Measurements from ENCODE around the gene ZNF12. TPM values are rescaled to one million over a fixed set of nuclear protein-coding genes. Genes with fewer than 3 reads are reported as not detected.

The ZNF12 gene
- total RNA-seq, 2 donors from 2014 or later: 13.0 to 22.7 TPM

- H3K4me1 ChIP-seq: no peaks in the 10 kb centered on the region
- peaks cover 4 to 5% of the 10 kb centered on the region in 2 donors for H3K36me3 ChIP-seq (replicated peaks in 1 of 2; ENCODE audit: insufficient read depth in 1 of 2, low read depth in 2 of 2)
- ATAC-seq: no peak
- no peaks in the 10 kb centered on the region for H3K27me3 ChIP-seq
- no peaks in the 10 kb centered on the region for H3K9me3 ChIP-seq
- H3K4me3 ChIP-seq: no peak overlapping the region
- no peak for TF ChIP-seq CTCF (IDR thresholded peaks at IDR 0.05)
- no peak for TF ChIP-seq POLR2A (IDR thresholded peaks at IDR 0.05)
- intact Hi-C loops (cut with DNase I): no loop called here
- no peak overlapping the region for H3K27ac ChIP-seq
- DNase-seq: no peak
- 91 to 93% methylated on average over 8 to 14 of the region's 14 CpGs for WGBS, 2 donors
These were observed 59.2 kb downstream of the ZNF12 start for GRCh38 chr7:6647541-6647940.

GRCh38 chr7:6647080-6647479 lies 59.7 kb downstream of the ZNF12 start:
- no peak for TF ChIP-seq CTCF (IDR thresholded peaks at IDR 0.05)
- no peak for TF ChIP-seq POLR2A (IDR thresholded peaks at IDR 0.05)
- H3K27ac ChIP-seq: no peak overlapping the region
- H3K27me3 ChIP-seq: no peaks in the 10 kb centered on the region
- ATAC-seq: no peak
- DNase-seq: no peak
- intact Hi-C loops (cut with DNase I): no loop called here
- 60 to 73% methylated on average over 3 to 7 of the region's 8 CpGs for WGBS, 2 donors
- H3K9me3 ChIP-seq: no peaks in the 10 kb centered on the region
- H3K36me3 ChIP-seq (replicated peaks in 1 of 2; ENCODE audit: insufficient read depth in 1 of 2, low read depth in 2 of 2): peaks cover under 1 to 6% of the 10 kb centered on the region in 2 donors
- H3K4me1 ChIP-seq: no peaks in the 10 kb centered on the region
- no peak overlapping the region for H3K4me3 ChIP-seq

DNA sequence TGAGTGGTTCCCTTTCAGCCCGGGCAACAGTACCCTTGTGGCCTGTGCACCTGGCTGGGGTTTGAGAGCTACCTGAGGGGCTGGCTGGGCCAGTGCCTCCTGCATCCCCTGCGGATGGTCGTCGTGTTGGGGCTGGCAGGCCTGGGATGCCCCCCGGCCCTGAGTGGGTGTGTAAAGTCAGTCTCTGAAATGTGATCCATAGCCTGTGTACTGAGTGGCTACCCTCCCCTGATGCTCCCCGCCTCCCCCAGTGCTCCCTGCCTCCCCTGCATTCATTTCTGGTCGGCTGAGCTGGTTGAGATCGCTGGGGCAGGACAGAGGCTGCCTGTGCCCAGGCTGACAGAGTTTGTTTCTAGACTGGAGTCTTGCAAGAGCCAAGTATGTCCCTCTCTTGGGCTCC lies 60.3 kb downstream of the ZNF12 start:
- Histone ChIP-seq H3K4me1 (no peaks in the 10 kb centered on the region), H3K27me3 (no peaks in the 10 kb centered on the region), H3K9me3 (no peaks in the 10 kb centered on the region), H3K27ac (no peak overlapping the region), H3K36me3 (replicated peaks in 1 of 2; ENCODE audit: insufficient read depth in 1 of 2, low read depth in 2 of 2) (peaks cover 0 to 6% of the 10 kb centered on the region in 2 donors), H3K4me3 (no peak overlapping the region)
- TF ChIP-seq POLR2A (IDR thresholded peaks at IDR 0.05) (no peak), CTCF (IDR thresholded peaks at IDR 0.05) (no peak)
- intact Hi-C loops (cut with DNase I): no loop called here
- no peak for DNase-seq
- ATAC-seq: no peak
- 88 to 90% methylated on average over 4 to 8 of the region's 8 CpGs for WGBS, 2 donors

DNA sequence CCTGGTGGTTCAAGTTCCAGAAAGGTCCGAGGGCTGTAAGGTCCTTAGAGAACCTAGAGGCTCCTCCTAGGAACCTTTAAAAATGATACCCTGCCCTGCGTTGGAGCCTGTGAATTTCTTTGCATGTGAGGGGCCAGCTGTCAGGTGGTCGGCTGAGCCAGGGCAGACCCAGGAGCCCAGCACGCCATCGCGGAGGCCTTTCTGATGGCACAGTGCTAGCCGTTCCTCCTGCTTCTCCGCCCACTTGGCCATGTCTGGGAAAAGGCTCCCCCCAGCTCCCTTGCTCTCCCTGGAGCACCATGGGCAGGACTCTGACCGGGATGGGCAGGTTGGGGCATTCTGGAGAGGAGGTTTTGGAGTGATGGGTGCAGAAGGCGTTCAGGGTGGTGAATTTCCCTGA lies 62.0 kb downstream of the ZNF12 start:
- H3K27ac ChIP-seq: no peak overlapping the region
- TF ChIP-seq CTCF (IDR thresholded peaks at IDR 0.05) (no peak), POLR2A (IDR thresholded peaks at IDR 0.05) (no peak)
- H3K36me3 ChIP-seq (replicated peaks in 1 of 2; ENCODE audit: insufficient read depth in 1 of 2, low read depth in 2 of 2): peaks cover 0 to 6% of the 10 kb centered on the region in 2 donors
- no peak overlapping the region for H3K4me3 ChIP-seq
- no peaks in the 10 kb centered on the region for H3K27me3 ChIP-seq
- DNase-seq (no peak), ATAC-seq (no peak)
- no peaks in the 10 kb centered on the region for H3K4me1 ChIP-seq
- intact Hi-C loops (cut with DNase I): no loop called here
- WGBS, 2 donors: 94 to 98% methylated on average over 9 to 10 of the region's 10 CpGs
- no peaks in the 10 kb centered on the region for H3K9me3 ChIP-seq

DNA sequence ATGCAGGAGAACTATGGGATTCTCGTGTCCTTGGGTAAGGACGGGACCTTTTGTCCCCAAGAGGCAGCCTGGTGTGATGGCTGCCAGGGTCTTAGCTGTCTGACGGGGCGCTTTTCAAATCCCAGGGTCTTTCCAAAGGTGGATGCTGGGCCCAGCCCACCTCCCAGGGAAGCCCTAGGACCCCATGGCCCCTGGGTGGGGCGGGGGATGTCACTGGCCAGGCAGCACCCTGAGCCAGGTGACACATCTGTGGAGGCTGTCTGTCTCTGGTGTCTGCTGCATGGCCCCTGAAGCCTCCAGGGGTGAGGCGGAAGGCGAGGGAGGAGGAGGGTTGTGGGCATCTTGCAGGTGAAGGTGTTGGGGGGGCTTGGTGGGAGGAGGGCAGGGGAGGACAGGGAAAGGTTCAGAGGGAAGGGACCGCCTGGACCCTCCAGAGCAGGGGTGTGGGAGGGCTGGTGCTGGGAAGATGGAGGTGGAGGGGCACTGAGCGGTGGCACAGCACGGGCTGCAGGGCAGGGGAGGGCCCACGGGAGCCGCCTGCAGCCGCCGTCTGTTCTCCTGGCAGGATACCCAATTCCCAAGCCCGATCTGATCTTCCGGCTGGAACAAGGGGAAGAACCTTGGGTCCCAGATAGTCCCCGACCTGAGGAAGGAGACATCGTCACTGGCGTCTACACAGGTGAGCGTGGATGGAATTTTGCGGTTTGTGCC lies 62.7 kb downstream of the ZNF12 start:
- ATAC-seq: no peak
- WGBS, 2 donors: 89 to 96% methylated on average over 14 to 20 of the region's 21 CpGs
- DNase-seq: no peak
- intact Hi-C loops (cut with DNase I): no loop called here
- H3K36me3 ChIP-seq (replicated peaks in 1 of 2; ENCODE audit: insufficient read depth in 1 of 2, low read depth in 2 of 2): peaks cover 0 to 6% of the 10 kb centered on the region in 2 donors
- H3K27me3 ChIP-seq: no peaks in the 10 kb centered on the region
- H3K9me3 ChIP-seq: no peaks in the 10 kb centered on the region
- H3K4me3 ChIP-seq: no peak overlapping the region
- TF ChIP-seq POLR2A (IDR thresholded peaks at IDR 0.05): no peak
- no peak for TF ChIP-seq CTCF (IDR thresholded peaks at IDR 0.05)
- no peaks in the 10 kb centered on the region for H3K4me1 ChIP-seq
- no peak overlapping the region for H3K27ac ChIP-seq
